DND-41 (cell line): ENCODE results near the gene POSTN.

Source experiments
- ATAC-seq: fragments of 200-7000 bp; cut with Tn5 transposase; 3 replicates; pipeline ENCODE4 v1.9.1; 2021; ENCODE audit warnings: low read depth; ENCODE audit not compliant: insufficient read depth
- DNase-seq: peaks from one replicate; pipeline ENCODE4 v3.0.0-alpha.2; 2020
- H2AFZ ChIP-seq: 2 replicates; pipeline ENCODE4 v1.6.0; 2012; ENCODE audit warnings: low read depth, low read length
- H3K27ac ChIP-seq: 2 replicates; pipeline ENCODE4 v1.5.1; 2012; ENCODE audit warnings: low read length, inconsistent platforms
- H3K27me3 ChIP-seq: fragments of 200-600 bp; sonication (generic); 2 replicates; pipeline ENCODE4 v1.6.0; 2012; ENCODE audit warnings: low read length, mild to moderate bottlenecking, inconsistent platforms; ENCODE audit not compliant: insufficient read depth, poor library complexity
- H3K36me3 ChIP-seq: 2 replicates; pipeline ENCODE4 v1.5.1; 2012; ENCODE audit warnings: low read length, inconsistent platforms; ENCODE audit not compliant: insufficient read depth
- H3K4me1 ChIP-seq: 2 replicates; pipeline ENCODE4 v1.5.1; 2012; ENCODE audit warnings: mild to moderate bottlenecking, low read length; ENCODE audit not compliant: insufficient read depth
- H3K4me2 ChIP-seq: 2 replicates; pipeline ENCODE4 v1.6.0; 2012; ENCODE audit warnings: mild to moderate bottlenecking, moderate library complexity, low read length, inconsistent platforms; ENCODE audit not compliant: insufficient read depth
- H3K4me3 ChIP-seq, 2 experiments: fragments of 200-600 bp in 1 of 2; shearing (Covaris generic) in 1 of 2; 2 replicates each; pipeline ENCODE4 v1.5.1; 2012 to 2016; ENCODE audit warnings: inconsistent platforms in 2 of 2, low read length in 2 of 2, mild to moderate bottlenecking in 2 of 2, low read depth in 1 of 2, moderate library complexity in 1 of 2
- H3K79me2 ChIP-seq: 2 replicates; pipeline ENCODE4 v1.6.0; 2012; ENCODE audit warnings: low read length, inconsistent platforms; ENCODE audit not compliant: insufficient read depth
- H3K9ac ChIP-seq: 2 replicates; pipeline ENCODE4 v1.6.0; 2012; ENCODE audit warnings: low read depth, mild to moderate bottlenecking, inconsistent platforms, low read length, moderate library complexity
- H3K9me3 ChIP-seq: 2 replicates; pipeline ENCODE4 v1.5.1; 2012; ENCODE audit warnings: low read length, moderate library complexity, mild to moderate bottlenecking, inconsistent platforms; ENCODE audit not compliant: insufficient read depth, severe bottlenecking
- H4K20me1 ChIP-seq: 2 replicates; pipeline ENCODE4 v1.6.0; 2012; ENCODE audit warnings: low read length; ENCODE audit not compliant: insufficient read depth
- EZH2 ChIP-seq: IDR thresholded peaks from 3 replicates; pipeline ENCODE4 v1.6.1; 2012; ENCODE audit warnings: borderline replicate concordance, low read depth, mild to moderate bottlenecking, moderate library complexity, low read length, inconsistent platforms; ENCODE audit not compliant: severe bottlenecking
- TF ChIP-seq, protein P1 (sequence below): IDR thresholded peaks from 2 replicates; pipeline ENCODE4 v1.5.1; 2012; ENCODE audit warnings: borderline replicate concordance, low read length, moderate library complexity, mild to moderate bottlenecking; ENCODE audit not compliant: poor library complexity, severe bottlenecking; ENCODE audit errors: extremely low read depth

Gene POSTN

DNA sequence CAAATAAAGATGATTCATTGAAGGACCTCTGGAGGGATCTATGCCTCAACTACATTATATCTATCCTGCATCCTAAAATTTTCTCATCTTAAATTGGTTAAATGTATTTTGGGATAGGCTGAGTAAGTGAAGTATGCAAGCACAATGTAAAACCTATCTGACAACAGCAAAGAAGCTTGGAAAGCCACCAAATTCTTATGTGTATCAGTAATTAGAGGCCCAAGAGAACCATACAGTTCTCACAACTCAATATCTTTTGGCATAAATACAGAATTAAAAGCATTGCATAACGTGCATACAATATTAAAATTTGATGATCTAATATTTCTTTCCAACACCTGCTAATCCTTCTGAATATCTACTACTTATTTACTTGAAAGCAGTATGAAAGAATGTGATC, 13.0 kb downstream of the POSTN start:
- Histone ChIP-seq H4K20me1 (no peaks in the 10 kb centered on the region), H3K36me3 (no peaks in the 10 kb centered on the region), H3K9me3 (no peaks in the 10 kb centered on the region), H3K4me1 (no peaks in the 10 kb centered on the region), H3K4me3 (no peak overlapping the region), H2AFZ (no peak overlapping the region), H3K9ac (no peak overlapping the region), H3K27me3 (no peaks in the 10 kb centered on the region), H3K79me2 (no peaks in the 10 kb centered on the region), H3K27ac (no peak overlapping the region), H3K4me2 (no peak overlapping the region)
- TF ChIP-seq EZH2: no peak
- TF ChIP-seq, protein P1, sequence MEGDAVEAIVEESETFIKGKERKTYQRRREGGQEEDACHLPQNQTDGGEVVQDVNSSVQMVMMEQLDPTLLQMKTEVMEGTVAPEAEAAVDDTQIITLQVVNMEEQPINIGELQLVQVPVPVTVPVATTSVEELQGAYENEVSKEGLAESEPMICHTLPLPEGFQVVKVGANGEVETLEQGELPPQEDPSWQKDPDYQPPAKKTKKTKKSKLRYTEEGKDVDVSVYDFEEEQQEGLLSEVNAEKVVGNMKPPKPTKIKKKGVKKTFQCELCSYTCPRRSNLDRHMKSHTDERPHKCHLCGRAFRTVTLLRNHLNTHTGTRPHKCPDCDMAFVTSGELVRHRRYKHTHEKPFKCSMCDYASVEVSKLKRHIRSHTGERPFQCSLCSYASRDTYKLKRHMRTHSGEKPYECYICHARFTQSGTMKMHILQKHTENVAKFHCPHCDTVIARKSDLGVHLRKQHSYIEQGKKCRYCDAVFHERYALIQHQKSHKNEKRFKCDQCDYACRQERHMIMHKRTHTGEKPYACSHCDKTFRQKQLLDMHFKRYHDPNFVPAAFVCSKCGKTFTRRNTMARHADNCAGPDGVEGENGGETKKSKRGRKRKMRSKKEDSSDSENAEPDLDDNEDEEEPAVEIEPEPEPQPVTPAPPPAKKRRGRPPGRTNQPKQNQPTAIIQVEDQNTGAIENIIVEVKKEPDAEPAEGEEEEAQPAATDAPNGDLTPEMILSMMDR: no peak
- DNase-seq: no peak
- no peak for ATAC-seq

DNA sequence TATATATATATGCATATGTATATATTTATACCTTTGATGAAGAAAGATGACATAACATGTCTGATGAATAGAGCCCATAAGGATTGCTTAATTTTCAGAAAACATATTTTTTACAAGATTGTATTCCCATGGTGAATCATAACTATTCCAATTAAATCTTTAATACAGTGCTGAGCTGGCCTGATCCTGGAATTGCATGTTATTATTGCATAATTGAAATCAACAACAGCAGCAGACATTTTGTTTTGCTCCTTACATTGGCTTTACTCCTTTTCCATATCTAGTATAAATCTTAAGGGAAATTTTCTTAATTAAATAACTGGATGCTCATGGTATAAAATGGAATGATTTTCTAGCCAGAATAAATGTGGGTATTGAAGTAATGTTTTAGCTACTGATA, 22.0 kb downstream of the POSTN start:
- Histone ChIP-seq H3K4me2 (no peak overlapping the region), H3K79me2 (no peaks in the 10 kb centered on the region), H3K27ac (no peak overlapping the region), H3K9ac (no peak overlapping the region), H3K9me3 (no peaks in the 10 kb centered on the region), H3K36me3 (no peaks in the 10 kb centered on the region), H3K27me3 (no peaks in the 10 kb centered on the region), H2AFZ (no peak overlapping the region), H3K4me1 (no peaks in the 10 kb centered on the region), H3K4me3 (no peak overlapping the region), H4K20me1 (no peaks in the 10 kb centered on the region)
- ATAC-seq (no peak), DNase-seq (no peak)
- TF ChIP-seq, protein P1: no peak
- TF ChIP-seq EZH2: no peak

DNA sequence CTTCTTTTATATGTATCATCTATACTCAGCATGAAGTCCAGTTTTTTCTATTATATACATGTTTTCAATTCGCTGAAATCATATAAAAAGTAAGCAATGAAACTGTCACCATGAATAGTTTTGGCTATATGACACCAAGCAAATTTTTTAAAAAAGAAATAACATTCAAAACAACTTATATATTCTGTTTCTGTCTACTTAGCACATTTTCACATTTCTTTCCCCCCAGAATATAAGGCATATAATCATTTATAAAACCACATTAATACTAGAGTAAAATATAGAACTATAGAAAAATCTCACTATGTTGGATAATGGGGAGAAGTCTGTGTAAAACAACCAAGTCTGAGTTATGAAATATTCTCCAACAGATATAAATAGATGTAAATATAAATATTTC, 33.1 kb downstream of the POSTN start:
- Histone ChIP-seq H3K4me1 (no peaks in the 10 kb centered on the region), H2AFZ (no peak overlapping the region), H3K4me2 (no peak overlapping the region), H3K9me3 (no peaks in the 10 kb centered on the region), H3K27ac (no peak overlapping the region), H3K36me3 (no peaks in the 10 kb centered on the region), H3K9ac (no peak overlapping the region), H3K79me2 (no peaks in the 10 kb centered on the region), H3K4me3 (no peak overlapping the region), H4K20me1 (no peaks in the 10 kb centered on the region), H3K27me3 (no peaks in the 10 kb centered on the region)
- ATAC-seq: no peak
- no peak for TF ChIP-seq EZH2
- TF ChIP-seq, protein P1: no peak
- DNase-seq: no peak

DNA sequence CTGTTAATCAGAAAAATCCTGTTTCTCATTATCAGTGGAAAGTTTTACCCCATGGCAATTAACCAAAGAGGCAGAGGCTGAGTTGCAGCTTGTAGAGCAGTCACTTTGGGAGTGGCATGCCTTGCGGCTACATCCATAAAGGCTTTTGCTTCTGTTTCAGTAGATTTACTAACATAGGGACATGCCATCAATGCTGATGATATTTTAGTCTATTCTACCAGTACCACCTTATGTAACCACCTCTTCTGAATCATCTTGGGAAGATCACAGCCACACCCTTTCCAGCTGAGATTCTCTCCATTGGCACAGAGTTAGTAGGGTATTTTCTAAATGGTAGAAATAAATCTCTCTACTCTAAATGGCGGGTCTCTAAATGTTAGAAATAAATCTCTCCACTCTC, 37.5 kb downstream of the POSTN start:
- H3K4me1 ChIP-seq: no peaks in the 10 kb centered on the region
- no peak overlapping the region for H2AFZ ChIP-seq
- DNase-seq: no peak
- no peak overlapping the region for H3K4me2 ChIP-seq
- no peaks in the 10 kb centered on the region for H3K9me3 ChIP-seq
- H3K79me2 ChIP-seq: no peaks in the 10 kb centered on the region
- TF ChIP-seq EZH2: no peak
- TF ChIP-seq, protein P1: no peak
- ATAC-seq: no peak
- H3K9ac ChIP-seq: no peak overlapping the region
- H3K36me3 ChIP-seq: no peaks in the 10 kb centered on the region
- H3K27me3 ChIP-seq: no peaks in the 10 kb centered on the region
- H3K4me3 ChIP-seq: no peak overlapping the region
- no peaks in the 10 kb centered on the region for H4K20me1 ChIP-seq
- no peak overlapping the region for H3K27ac ChIP-seq
